ENCODE measurements around the gene SLC27A2.

The SLC27A2 gene

DNA sequence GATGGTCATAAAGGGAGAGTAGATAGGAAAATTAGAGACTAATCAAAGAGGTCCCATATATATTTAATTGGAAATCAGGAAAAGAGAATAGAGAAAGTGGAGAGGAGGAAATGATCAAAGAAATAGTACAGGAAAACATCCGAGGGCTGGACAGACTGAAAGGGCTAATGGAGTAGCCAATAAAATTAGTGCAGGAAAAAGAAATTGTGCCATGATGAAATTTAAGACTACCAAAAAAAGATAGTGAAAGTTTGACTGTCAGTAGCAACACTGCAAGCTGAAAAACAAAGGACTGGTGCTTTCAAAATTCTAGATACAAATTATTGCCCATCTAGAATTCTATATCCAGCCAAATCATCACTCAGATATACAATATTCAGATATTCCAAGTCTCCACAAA, 36.3 kb downstream of the SLC27A2 start:
- Histone ChIP-seq H3K4me3 (ENCODE audit: low read depth in 1 of 2, low read length in 1 of 2) (no peak overlapping the region), H3K4me1 (ENCODE audit: control insufficient read depth in 1 of 2, insufficient read depth in 1 of 2, low read depth in 1 of 2, low read length in 1 of 2) (no peaks in the 10 kb centered on the region), H3K9me3 (no peaks in the 10 kb centered on the region), H3K27ac (no peak overlapping the region), H3K36me3 (peaks cover 18% of the 10 kb centered on the region), H3K27me3 (no peaks in the 10 kb centered on the region)
- TF ChIP-seq CTCF (IDR thresholded peaks at IDR 0.05): no peak

GRCh38 chr15:50218691-50219090, 36.7 kb downstream of the SLC27A2 start:
- H3K27me3 ChIP-seq: no peaks in the 10 kb centered on the region
- no peak overlapping the region for H3K4me3 ChIP-seq (ENCODE audit: low read depth in 1 of 2, low read length in 1 of 2)
- H3K27ac ChIP-seq: no peak overlapping the region
- H3K4me1 ChIP-seq (ENCODE audit: control insufficient read depth in 1 of 2, insufficient read depth in 1 of 2, low read depth in 1 of 2, low read length in 1 of 2): no peaks in the 10 kb centered on the region
- no peak for TF ChIP-seq CTCF (IDR thresholded peaks at IDR 0.05)
- H3K9me3 ChIP-seq: no peaks in the 10 kb centered on the region
- peaks cover 22% of the 10 kb centered on the region for H3K36me3 ChIP-seq

GRCh38 chr15:50219820-50220219, 37.8 kb downstream of the SLC27A2 start:
- H3K4me3 ChIP-seq (ENCODE audit: low read depth in 1 of 2, low read length in 1 of 2): no peak overlapping the region
- peaks cover 32% of the 10 kb centered on the region for H3K36me3 ChIP-seq
- no peaks in the 10 kb centered on the region for H3K9me3 ChIP-seq
- no peak for TF ChIP-seq CTCF (IDR thresholded peaks at IDR 0.05)
- no peaks in the 10 kb centered on the region for H3K27me3 ChIP-seq
- H3K4me1 ChIP-seq (ENCODE audit: control insufficient read depth in 1 of 2, insufficient read depth in 1 of 2, low read depth in 1 of 2, low read length in 1 of 2): no peaks in the 10 kb centered on the region
- H3K27ac ChIP-seq: no peak overlapping the region

DNA sequence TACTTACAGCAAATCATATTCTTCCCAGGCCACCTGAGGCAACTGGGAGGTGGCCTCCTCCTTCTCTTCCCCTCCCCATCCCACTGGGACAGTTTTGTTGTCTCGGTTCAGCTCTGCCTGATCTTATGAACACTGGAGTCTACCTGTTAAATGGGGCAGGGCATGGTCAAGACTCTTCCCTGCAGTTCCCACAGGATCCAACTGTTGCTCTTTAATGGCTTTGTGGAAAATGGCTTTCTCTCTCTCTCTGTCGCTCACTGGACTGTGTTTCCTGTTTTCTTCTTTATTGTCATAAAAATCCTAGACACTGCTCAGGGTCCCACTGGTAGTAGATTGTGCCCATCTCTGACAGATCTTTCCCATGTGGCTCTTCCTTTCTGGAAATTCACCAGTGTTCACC, 40.2 kb downstream of the SLC27A2 start:
- H3K4me3 ChIP-seq (ENCODE audit: low read depth in 1 of 2, low read length in 1 of 2): no peak overlapping the region
- H3K4me1 ChIP-seq (ENCODE audit: control insufficient read depth in 1 of 2, insufficient read depth in 1 of 2, low read depth in 1 of 2, low read length in 1 of 2): peaks cover 5 to 7% of the 10 kb centered on the region in 2 experiments
- H3K27ac ChIP-seq: no peak overlapping the region
- peaks cover 34% of the 10 kb centered on the region for H3K36me3 ChIP-seq
- no peak for TF ChIP-seq CTCF (IDR thresholded peaks at IDR 0.05)
- no peaks in the 10 kb centered on the region for H3K27me3 ChIP-seq
- no peaks in the 10 kb centered on the region for H3K9me3 ChIP-seq

DNA sequence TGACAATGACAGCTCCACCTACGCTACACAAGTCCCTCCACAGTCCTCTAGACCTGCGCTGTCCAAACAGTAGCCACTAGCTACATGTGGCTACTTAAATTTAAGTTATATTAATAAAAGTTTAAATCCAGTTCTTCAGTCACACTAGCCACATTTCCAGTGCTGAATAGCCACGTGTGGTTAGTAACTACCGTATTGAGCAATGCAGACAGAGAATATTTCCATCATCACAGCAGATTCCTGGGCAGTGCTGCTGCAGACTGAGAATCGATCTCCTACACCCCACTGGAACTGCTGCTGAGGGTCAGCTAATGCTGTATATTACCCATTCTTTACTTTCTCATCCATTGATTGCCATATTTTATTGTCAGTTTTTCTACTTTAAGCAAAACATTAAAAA, 42.6 kb downstream of the SLC27A2 start:
- no peak for TF ChIP-seq CTCF (IDR thresholded peaks at IDR 0.05)
- Histone ChIP-seq H3K27ac (no peak overlapping the region), H3K4me3 (ENCODE audit: low read depth in 1 of 2, low read length in 1 of 2) (no peak overlapping the region), H3K27me3 (no peaks in the 10 kb centered on the region), H3K36me3 (peaks cover 54% of the 10 kb centered on the region), H3K4me1 (ENCODE audit: control insufficient read depth in 1 of 2, insufficient read depth in 1 of 2, low read depth in 1 of 2, low read length in 1 of 2) (peaks cover 5 to 7% of the 10 kb centered on the region in 2 experiments), H3K9me3 (no peaks in the 10 kb centered on the region)

DNA sequence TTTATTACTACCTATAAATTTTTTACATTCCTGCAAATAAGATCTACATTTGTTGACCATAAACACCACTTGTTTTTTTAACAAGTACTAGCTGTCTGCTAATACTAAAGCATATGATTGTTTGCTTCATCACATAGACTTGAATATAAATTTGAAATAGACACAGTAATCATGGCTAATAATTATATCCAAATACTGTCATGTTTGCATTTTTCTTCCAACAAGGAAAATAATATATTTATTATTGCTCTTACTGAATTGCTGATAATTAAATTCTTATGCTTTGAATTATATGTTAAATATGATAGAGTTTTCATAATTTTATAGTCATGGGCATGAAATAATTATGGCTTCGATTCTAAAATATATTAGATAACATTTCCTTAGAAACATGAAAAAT, 43.1 kb downstream of the SLC27A2 start:
- Histone ChIP-seq H3K27ac (no peak overlapping the region), H3K36me3 (peaks cover 54% of the 10 kb centered on the region), H3K4me1 (ENCODE audit: control insufficient read depth in 1 of 2, insufficient read depth in 1 of 2, low read depth in 1 of 2, low read length in 1 of 2) (peaks cover 5 to 7% of the 10 kb centered on the region in 2 experiments)

More for the DNA sequence above, 43.1 kb downstream of the SLC27A2 start:
- Histone ChIP-seq H3K4me3 (ENCODE audit: low read depth in 1 of 2, low read length in 1 of 2) (no peak overlapping the region), H3K27me3 (no peaks in the 10 kb centered on the region), H3K9me3 (no peaks in the 10 kb centered on the region)
- no peak for TF ChIP-seq CTCF (IDR thresholded peaks at IDR 0.05)
